Naive thymus-derived CD4-positive, alpha-beta T cell (primary cell): ENCODE measurements around the gene DNAJB4. TPM values are rescaled to one million over a fixed set of nuclear protein-coding genes. Genes with fewer than 3 reads are reported as not detected.

ENCODE experiments used
- ATAC-seq: fragments of 150-1000 bp; cut with Tn5 transposase; 2 replicates; pipeline ENCODE4 v1.10.0; 2021; ENCODE audit warnings: mild to moderate bottlenecking, moderate library complexity
- CTCF ChIA-PET: fragments of 350-600 bp; sonication (Branson Sonifier 250); formaldehyde crosslinking; loops from one replicate; lab custom pipeline; 2021; ENCODE audit warnings: antibody characterized with exemption; lab: Charles Lee
- POLR2A ChIA-PET: fragments of 350-600 bp; sonication (Branson Sonifier 250); formaldehyde crosslinking; loops from one replicate; lab custom pipeline; 2021; ENCODE audit warnings: antibody characterized with exemption, inconsistent platforms; lab: Charles Lee
- DNase-seq, 9 donors: peaks; one replicate each; pipeline versions ENCODE4 v3.0.0 to v3.0.0-alpha.2; 2020 to 2022; ENCODE audit warnings: mixed read lengths in 1 of 9
- H3K27ac ChIP-seq: one replicate; pipeline ENCODE4 v1.7.0; 2013; ENCODE audit warnings: mild to moderate bottlenecking, low read depth, low read length, moderate library complexity
- H3K27me3 ChIP-seq, 2 donors: one replicate each; pipeline ENCODE4 v1.7.0; 2013; ENCODE audit warnings: low read length in 2 of 2, mild to moderate bottlenecking in 2 of 2, moderate library complexity in 2 of 2; ENCODE audit not compliant: control insufficient read depth in 2 of 2, insufficient read depth in 2 of 2
- H3K36me3 ChIP-seq, 3 experiments: 1 replicate in 2 of 3; 2 replicates in 1 of 3; pipeline ENCODE4 v1.7.0; 2013; ENCODE audit warnings: low read length in 3 of 3, mild to moderate bottlenecking in 3 of 3, moderate library complexity in 1 of 3; ENCODE audit not compliant: insufficient read depth in 3 of 3, control insufficient read depth in 2 of 3
- H3K4me1 ChIP-seq, 2 donors: one replicate each; pipeline ENCODE4 v1.7.0; 2013; ENCODE audit warnings: low read length in 2 of 2, mild to moderate bottlenecking in 2 of 2, moderate library complexity in 1 of 2; ENCODE audit not compliant: control insufficient read depth in 2 of 2, insufficient read depth in 2 of 2
- H3K4me3 ChIP-seq: 2 replicates; pipeline ENCODE4 v1.7.0; 2013; ENCODE audit warnings: mild to moderate bottlenecking, low read length
- H3K9me3 ChIP-seq, 3 experiments: 1 replicate in 2 of 3; 2 replicates in 1 of 3; pipeline ENCODE4 v1.7.0; 2013; ENCODE audit warnings: low read length in 3 of 3; ENCODE audit not compliant: control insufficient read depth in 2 of 3
- H3K27ac Mint-ChIP-seq, 9 donors: one replicate each; pipeline ENCODE4 v1.8.0; 2020 to 2022; ENCODE audit warnings: mixed read lengths in 9 of 9, mild to moderate bottlenecking in 8 of 9, moderate library complexity in 5 of 9, inconsistent platforms in 2 of 9
- H3K27me3 Mint-ChIP-seq, 5 donors: one replicate each; pipeline ENCODE4 v1.8.0; 2021 to 2022; ENCODE audit warnings: mixed read lengths in 5 of 5, mild to moderate bottlenecking in 1 of 5
- H3K36me3 Mint-ChIP-seq, 5 donors: one replicate each; pipeline ENCODE4 v1.8.0; 2020 to 2022; ENCODE audit warnings: mixed read lengths in 5 of 5, mild to moderate bottlenecking in 3 of 5, inconsistent platforms in 1 of 5
- H3K4me1 Mint-ChIP-seq, 7 donors: one replicate each; pipeline ENCODE4 v1.8.0; 2020 to 2022; ENCODE audit warnings: mixed read lengths in 7 of 7, mild to moderate bottlenecking in 3 of 7, inconsistent platforms in 1 of 7
- H3K4me3 Mint-ChIP-seq, 10 donors: one replicate each; pipeline ENCODE4 v1.8.0; 2020 to 2022; ENCODE audit warnings: mild to moderate bottlenecking in 10 of 10, mixed read lengths in 10 of 10, moderate library complexity in 6 of 10, inconsistent platforms in 2 of 10
- H3K9me3 Mint-ChIP-seq, 11 donors: one replicate each; pipeline ENCODE4 v1.8.0; 2020 to 2022; ENCODE audit warnings: mixed read lengths in 11 of 11, mild to moderate bottlenecking in 4 of 11, inconsistent platforms in 1 of 11, moderate library complexity in 1 of 11
- intact Hi-C, 2 donors: fragments of 100-400 bp; cut with micrococcal nuclease; formaldehyde crosslinking; loops; one replicate each; pipeline ENCODE4 v1.15.1; 2023
- polyA plus RNA-seq, 2 donors: library from polyadenylated mRNA; unstranded; fragments of 300-500 nt; fragmentation: Illumina TruSeq; gene quantifications; one replicate each; pipeline ENCODE4 v1.2.3, GENCODE V29; 2021
- total RNA-seq, 6 experiments: library from RNA in 5 of 6; stranded (reverse) in 5 of 6; gene quantifications; 1 replicate in 5 of 6; 2 replicates in 1 of 6; pipeline ENCODE4 v1.2.3 and lab custom pipeline; 2021 to 2026

Gene DNAJB4
- total and polyA plus RNA-seq, 7 experiments from 2014 or later: 5.9 to 20.1 (median 17.7) TPM

DNA sequence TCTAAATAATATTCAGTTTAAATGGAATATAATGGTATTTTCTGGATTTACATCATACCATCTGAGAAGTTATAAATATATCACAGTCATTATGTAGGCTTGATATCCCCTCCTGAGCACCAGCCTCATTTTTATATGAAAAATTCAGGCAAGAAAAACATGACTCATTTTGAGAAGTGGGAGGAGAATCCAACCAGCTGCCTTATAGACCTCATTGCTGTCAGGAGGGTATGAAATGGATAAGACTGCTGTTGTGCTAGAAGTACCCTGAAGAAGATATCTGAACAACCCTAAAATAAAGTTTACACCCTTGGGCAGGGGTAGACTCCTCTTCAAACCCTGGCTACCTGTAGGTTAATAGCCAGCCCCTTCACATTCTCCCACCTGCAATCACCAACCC, 49.8 kb downstream of the DNAJB4 start:
- H3K4me1 ChIP-seq: no peaks in the 10 kb centered on the region
- ATAC-seq (no peak), DNase-seq (no peak)
- no peak overlapping the region for H3K4me3 Mint-ChIP-seq
- H3K36me3 Mint-ChIP-seq: peaks cover 0 to 5% (median 0%) of the 10 kb centered on the region in 5 donors
- no peaks in the 10 kb centered on the region for H3K36me3 ChIP-seq
- CTCF ChIA-PET: interaction anchor here (1.2 kb wide), 1 partner anchor 54 kb away, joined by 3 read pairs; no protein-coding TSS in a partner anchor
- peaks cover 0 to 8% (median 0%) of the 10 kb centered on the region in 7 donors for H3K4me1 Mint-ChIP-seq
- no peak overlapping the region for H3K4me3 ChIP-seq
- no peaks in the 10 kb centered on the region for H3K27me3 ChIP-seq
- H3K27ac ChIP-seq: no peak overlapping the region
- peaks cover 6 to 17% (median 7%) of the 10 kb centered on the region in 5 donors for H3K27me3 Mint-ChIP-seq
- no peak overlapping the region for H3K27ac Mint-ChIP-seq
- POLR2A ChIA-PET: no interaction called here
- H3K9me3 ChIP-seq: no peaks in the 10 kb centered on the region
- intact Hi-C loops: no loop called here
- peaks cover 0 to 8% (median 0%) of the 10 kb centered on the region in 11 donors for H3K9me3 Mint-ChIP-seq

DNA sequence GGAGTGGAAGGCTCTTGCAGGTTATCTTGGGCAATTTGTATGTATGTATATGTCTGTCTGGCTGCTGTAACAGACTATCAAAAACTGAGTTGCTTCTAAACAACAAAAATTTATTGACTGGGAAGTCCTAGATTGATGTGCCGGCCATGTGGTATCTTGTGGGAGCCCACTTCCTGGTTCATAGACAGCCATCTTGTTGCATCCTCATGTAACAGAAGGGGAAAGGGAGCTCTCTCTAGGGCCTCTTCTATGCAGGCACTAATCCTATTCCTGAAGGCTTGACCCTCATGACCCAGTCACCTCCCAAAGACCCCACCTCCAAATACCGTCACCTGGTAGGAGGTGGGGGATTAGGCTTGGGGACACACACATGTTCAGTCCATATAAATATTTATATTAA, 50.2 kb downstream of the DNAJB4 start:
- ChIA-PET CTCF (interaction anchor here (1.2 kb wide), 1 partner anchor 54 kb away, joined by 3 read pairs; no protein-coding TSS in a partner anchor), POLR2A (no interaction called here)
- Mint-ChIP-seq H3K27ac (no peak overlapping the region), H3K36me3 (peaks cover 0 to 5% (median 0%) of the 10 kb centered on the region in 5 donors), H3K4me1 (peaks cover 0 to 8% (median 0%) of the 10 kb centered on the region in 7 donors), H3K9me3 (peaks cover 0 to 8% (median 0%) of the 10 kb centered on the region in 11 donors), H3K4me3 (no peak overlapping the region), H3K27me3 (peaks cover 2 to 17% (median 7%) of the 10 kb centered on the region in 5 donors)
- H3K27ac ChIP-seq: no peak overlapping the region
- no peak for ATAC-seq
- H3K36me3 ChIP-seq: no peaks in the 10 kb centered on the region
- no peak overlapping the region for H3K4me3 ChIP-seq
- intact Hi-C loops: no loop called here
- no peak for DNase-seq
- H3K4me1 ChIP-seq: no peaks in the 10 kb centered on the region
- H3K27me3 ChIP-seq: no peaks in the 10 kb centered on the region
- H3K9me3 ChIP-seq: no peaks in the 10 kb centered on the region

DNA sequence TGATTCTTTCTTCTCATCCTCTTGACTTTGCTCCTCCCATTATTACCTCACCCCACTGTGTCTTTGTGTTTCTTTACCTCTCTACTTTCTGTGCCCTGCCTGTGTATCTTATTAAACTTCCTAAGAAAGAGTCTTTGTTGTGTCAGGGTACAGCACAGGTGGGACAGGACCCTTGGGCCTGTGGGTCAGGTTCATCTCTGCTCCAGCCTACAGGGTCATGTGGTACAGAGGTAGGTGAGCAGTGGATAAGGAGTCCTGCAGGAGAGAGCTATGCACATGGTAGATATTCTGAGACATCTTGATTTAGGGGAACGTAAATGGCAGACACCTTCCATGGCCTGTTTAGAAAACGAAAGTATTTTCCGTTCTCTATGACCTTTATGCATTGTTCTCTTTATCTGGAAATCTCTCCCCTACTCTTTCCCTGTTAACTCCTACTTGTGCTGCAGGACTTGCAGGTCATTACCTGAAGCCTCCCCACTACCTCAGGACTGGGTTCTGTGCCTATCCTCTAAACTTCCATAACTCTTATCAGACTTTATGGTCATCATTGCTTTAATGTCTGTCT, 50.9 kb downstream of the DNAJB4 start:
- peaks cover 0 to 20% (median 7%) of the 10 kb centered on the region in 5 donors for H3K27me3 Mint-ChIP-seq
- ATAC-seq: no peak
- H3K4me1 ChIP-seq: no peaks in the 10 kb centered on the region
- ChIA-PET CTCF (interaction anchor here (1.2 kb wide), 1 partner anchor 53 kb away, joined by 3 read pairs; no protein-coding TSS in a partner anchor), POLR2A (no interaction called here)
- no peak for DNase-seq
- no peak overlapping the region for H3K4me3 Mint-ChIP-seq
- intact Hi-C loops: no loop called here
- H3K9me3 ChIP-seq: no peaks in the 10 kb centered on the region
- peaks cover 0 to 8% (median 0%) of the 10 kb centered on the region in 7 donors for H3K4me1 Mint-ChIP-seq
- H3K36me3 ChIP-seq: no peaks in the 10 kb centered on the region
- H3K36me3 Mint-ChIP-seq: peaks cover 0 to 5% (median 0%) of the 10 kb centered on the region in 5 donors
- no peak overlapping the region for H3K27ac Mint-ChIP-seq
- H3K9me3 Mint-ChIP-seq: peaks cover 0 to 8% (median 0%) of the 10 kb centered on the region in 11 donors
- H3K4me3 ChIP-seq: no peak overlapping the region
- no peaks in the 10 kb centered on the region for H3K27me3 ChIP-seq
- no peak overlapping the region for H3K27ac ChIP-seq

DNA sequence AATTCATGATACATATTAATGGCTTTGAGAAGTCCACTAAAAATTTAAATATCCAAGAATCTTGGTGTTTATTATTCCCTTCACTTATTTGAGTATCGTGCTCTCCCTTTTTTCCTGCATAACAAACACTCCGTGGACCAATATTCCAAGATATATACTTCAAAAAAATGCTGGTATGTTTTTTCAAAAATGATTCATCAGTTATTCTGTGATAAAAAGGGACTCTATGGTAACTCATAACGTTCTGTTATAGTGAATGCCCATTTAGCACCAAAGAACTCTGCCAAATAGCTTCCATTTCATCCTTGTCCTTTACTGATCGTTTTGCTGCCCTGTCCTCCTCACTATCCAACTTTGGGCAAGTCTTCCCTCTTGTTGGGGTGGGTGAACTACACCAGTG, 53.9 kb downstream of the DNAJB4 start:
- Histone ChIP-seq H3K9me3 (no peaks in the 10 kb centered on the region), H3K27ac (no peak overlapping the region), H3K27me3 (no peaks in the 10 kb centered on the region), H3K4me3 (no peak overlapping the region), H3K4me1 (no peaks in the 10 kb centered on the region), H3K36me3 (no peaks in the 10 kb centered on the region)
- Mint-ChIP-seq H3K27ac (no peak overlapping the region), H3K9me3 (peaks cover 0 to 8% (median 0%) of the 10 kb centered on the region in 11 donors), H3K4me3 (no peak overlapping the region), H3K27me3 (peaks cover 0 to 20% (median 10%) of the 10 kb centered on the region in 5 donors), H3K36me3 (peaks cover 0 to 5% (median 0%) of the 10 kb centered on the region in 5 donors), H3K4me1 (peaks cover 0 to 4% (median 0%) of the 10 kb centered on the region in 7 donors)
- intact Hi-C loops: no loop called here
- ChIA-PET POLR2A (no interaction called here), CTCF (interaction anchor here (0.6 kb wide), 1 partner anchor 16 kb away, joined by 3 read pairs; no protein-coding TSS in a partner anchor)
- ATAC-seq (no peak), DNase-seq (no peak)

DNA sequence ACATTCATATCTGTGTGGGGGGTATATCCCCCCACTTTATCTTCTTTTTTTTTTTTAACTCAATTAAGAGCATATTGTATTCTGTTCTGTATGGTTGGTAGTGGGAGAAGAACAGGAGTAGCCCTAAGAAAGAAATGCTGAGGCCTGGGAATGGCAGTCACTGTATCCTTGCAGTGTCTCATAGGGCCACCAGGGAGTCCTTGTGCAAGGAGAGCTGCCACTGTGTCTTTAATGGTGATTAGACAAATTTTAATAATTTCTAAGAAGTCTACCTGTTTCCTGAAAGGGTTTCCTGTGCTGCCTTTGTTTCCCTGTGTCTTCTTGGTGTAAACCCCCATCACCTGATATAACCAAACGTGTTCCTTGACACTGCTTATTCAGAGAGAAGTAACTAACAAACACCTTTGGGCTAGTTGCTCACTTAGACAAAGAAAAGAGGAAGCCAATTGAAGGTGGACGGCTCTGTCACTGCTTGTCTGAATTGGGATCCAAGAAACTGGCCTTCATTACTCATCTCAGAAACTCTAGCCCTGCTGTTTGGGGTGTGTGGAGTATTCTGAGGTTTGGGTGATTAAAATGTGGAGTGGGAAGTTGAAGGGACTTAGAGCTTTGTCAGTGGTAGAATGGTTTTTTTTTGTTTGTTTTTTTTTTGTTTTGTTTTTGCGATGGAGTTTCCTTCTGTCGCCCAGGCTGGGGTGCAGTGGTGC, 56.3 kb downstream of the DNAJB4 start:
- no peaks in the 10 kb centered on the region for H3K4me1 ChIP-seq
- H3K36me3 Mint-ChIP-seq: no peaks in the 10 kb centered on the region
- peaks cover 0 to 20% (median 7%) of the 10 kb centered on the region in 5 donors for H3K27me3 Mint-ChIP-seq
- DNase-seq (no peak), ATAC-seq (no peak)
- no peaks in the 10 kb centered on the region for H3K9me3 ChIP-seq
- H3K4me1 Mint-ChIP-seq: peaks cover 0 to 4% (median 0%) of the 10 kb centered on the region in 7 donors
- H3K27ac ChIP-seq: no peak overlapping the region
- H3K36me3 ChIP-seq: no peaks in the 10 kb centered on the region
- POLR2A ChIA-PET: no interaction called here
- H3K27me3 ChIP-seq: no peaks in the 10 kb centered on the region
- intact Hi-C loops: no loop called here
- no peak overlapping the region for H3K27ac Mint-ChIP-seq
- CTCF ChIA-PET: no interaction called here
- peaks cover 0 to 2% (median 0%) of the 10 kb centered on the region in 11 donors for H3K9me3 Mint-ChIP-seq
- H3K4me3 ChIP-seq: no peak overlapping the region
- no peak overlapping the region for H3K4me3 Mint-ChIP-seq

DNA sequence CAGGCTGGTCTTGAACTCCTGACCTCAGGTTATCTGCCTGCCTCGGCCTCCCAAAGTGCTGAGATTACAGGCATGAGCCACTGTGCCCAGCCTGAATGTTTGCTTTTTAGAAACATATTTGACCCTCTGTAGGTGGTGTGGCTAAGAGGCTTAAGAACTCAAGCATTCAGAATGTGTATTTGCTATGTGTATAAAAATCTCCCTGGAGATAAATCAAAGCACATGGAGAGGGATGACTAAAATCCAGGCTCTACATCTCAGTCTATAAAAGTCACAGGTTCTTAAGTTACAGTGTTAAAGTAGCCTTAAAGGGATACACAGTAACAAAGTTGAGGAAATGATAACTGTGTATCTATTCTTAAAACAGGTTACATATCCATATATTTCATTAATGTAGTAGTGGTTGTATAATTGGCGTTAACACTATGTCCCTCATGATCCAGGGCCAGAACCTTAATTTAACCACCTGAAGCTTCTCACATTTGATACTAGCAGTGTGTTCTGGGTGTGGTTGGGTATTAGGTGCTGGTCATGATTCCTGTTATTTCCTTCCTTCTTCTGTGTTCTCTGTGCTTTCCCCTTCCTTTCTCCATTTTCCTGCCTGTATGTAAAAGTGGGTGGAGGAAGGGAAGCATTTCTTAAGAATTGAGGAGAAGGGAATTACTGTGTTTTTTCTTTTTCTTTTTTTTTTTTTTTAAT, 57.2 kb downstream of the DNAJB4 start:
- ChIA-PET POLR2A (no interaction called here), CTCF (no interaction called here)
- Histone ChIP-seq H3K9me3 (no peaks in the 10 kb centered on the region), H3K27ac (no peak overlapping the region), H3K4me1 (no peaks in the 10 kb centered on the region), H3K27me3 (no peaks in the 10 kb centered on the region), H3K36me3 (no peaks in the 10 kb centered on the region), H3K4me3 (no peak overlapping the region)
- no peak overlapping the region for H3K4me3 Mint-ChIP-seq
- peaks cover 0 to 4% (median 0%) of the 10 kb centered on the region in 7 donors for H3K4me1 Mint-ChIP-seq
- H3K36me3 Mint-ChIP-seq: no peaks in the 10 kb centered on the region
- H3K27ac Mint-ChIP-seq: no peak overlapping the region
- intact Hi-C loops: no loop called here
- DNase-seq (no peak), ATAC-seq (no peak)
- H3K27me3 Mint-ChIP-seq: peaks cover 0 to 25% (median 4%) of the 10 kb centered on the region in 5 donors
- no peaks in the 10 kb centered on the region for H3K9me3 Mint-ChIP-seq
